GM21515 (cell line): ENCODE data around the gene ERP44.
A peak's percentile ranks its signal among the peaks of the same experiment; 100 is the strongest.
"Not testable (repeated sequence)": the region's sequence is repeated elsewhere in the genome, so short reads cannot be mapped to it uniquely, and the experiment has no call there.

Source experiments
- ATAC-seq: cut with Tn5 transposase; IDR thresholded peaks from one replicate; pipeline ENCODE4 v1.9.1; 2021; ENCODE audit not compliant: unreplicated experiment

Gene ERP44

GRCh38 chr9:100101608-100102007 lies 2.8 kb upstream of the ERP44 start:
- ATAC-seq, result no peak

- ATAC-seq, result no peak
These were observed 1.4 kb upstream of the ERP44 start for GRCh38 chr9:100100146-100100667.

GRCh38 chr9:100099722-100100042 lies 882 bp upstream of the ERP44 start:
- ATAC-seq, result no peak

DNA sequence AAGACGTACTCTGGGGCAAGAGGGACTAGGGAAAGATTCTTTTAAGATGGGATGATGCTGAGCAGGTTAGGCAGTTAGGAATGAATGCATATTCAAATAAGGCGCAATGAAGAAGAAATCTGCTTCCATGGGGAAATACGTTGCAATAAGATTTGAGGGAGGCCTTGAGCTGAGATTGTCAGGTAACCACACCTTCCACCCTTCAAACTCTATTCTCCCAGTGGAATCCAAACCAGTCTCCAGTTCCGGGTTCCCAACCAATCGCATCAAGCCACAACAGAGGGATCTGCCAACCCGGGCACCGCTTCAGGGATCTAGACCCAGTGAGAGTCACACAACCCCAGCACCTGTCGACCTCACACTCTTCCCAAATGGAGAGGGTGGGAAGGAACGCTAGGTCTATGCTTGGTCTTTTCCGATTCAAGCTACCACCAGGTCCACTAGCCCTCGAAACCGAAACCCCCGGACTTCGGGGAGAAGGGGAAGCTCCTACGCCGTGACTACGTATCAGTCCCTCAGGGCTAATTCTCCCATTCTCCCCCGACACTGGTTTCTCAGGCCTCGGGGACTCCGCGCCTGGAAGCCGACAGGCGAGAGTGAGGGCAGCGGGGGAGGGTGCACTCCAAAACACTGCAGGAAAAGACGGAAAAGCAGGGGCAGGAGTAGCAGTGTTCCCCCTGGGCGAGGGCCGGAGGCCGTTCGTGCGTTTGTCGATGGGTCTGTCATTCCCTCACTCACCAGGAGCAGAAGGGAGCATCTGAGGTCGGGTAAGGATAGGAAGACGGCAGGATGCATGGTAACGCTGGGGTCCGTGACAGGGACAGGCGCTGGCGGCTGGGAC lies 534 bp downstream of the ERP44 start:
- ATAC-seq, result peak; percentile 4

DNA sequence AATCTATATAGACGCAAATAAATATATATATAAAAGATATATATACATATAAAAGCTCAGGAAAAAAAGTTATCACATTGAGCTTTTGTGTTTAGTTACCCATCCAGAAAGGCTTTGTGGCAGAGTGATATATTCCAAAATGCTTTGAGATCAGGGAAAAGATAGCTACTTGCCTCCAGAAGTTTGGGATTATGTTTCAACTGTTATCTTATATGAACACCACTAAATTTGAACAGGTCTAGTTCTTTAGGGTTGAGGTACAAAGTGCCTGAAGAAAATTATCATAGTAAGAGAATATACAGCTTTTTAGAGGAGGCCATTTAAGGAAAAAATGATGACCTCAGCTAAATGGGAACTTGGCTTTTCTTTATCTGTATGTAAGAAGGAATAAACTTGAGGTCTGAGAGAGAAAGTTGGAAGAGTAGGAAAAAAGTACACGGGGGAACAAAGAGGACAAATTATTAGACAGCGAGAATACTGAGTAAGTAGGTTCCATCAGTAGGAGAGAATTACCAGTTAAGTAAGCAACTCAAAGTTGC lies 2.4 kb downstream of the ERP44 start:
- ATAC-seq, result no peak

- ATAC-seq, result not testable (repeated sequence)
These were observed 4.4 kb downstream of the ERP44 start for GRCh38 chr9:100094411-100094810.

DNA sequence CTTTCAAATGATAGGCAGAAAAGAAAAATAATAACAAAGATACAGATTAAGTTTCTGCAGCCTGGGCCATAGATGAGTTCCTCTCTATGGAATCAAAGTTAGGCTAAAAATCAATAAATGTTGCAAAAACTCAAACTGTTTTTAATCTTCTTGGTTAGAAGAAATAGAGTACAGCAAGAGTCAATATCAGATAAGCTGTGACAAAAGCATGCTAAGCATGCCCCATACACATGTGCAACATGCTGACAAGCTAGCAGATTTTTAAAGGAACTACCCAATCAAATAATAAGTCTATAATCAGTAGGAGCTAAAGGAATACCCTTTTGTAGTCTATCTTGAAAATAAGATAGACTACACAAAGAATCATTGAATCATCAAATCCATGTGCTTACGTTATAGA lies 6.7 kb downstream of the ERP44 start:
- ATAC-seq, result no peak

GRCh38 chr9:100091650-100092049 lies 7.2 kb downstream of the ERP44 start:
- ATAC-seq, result no peak

DNA sequence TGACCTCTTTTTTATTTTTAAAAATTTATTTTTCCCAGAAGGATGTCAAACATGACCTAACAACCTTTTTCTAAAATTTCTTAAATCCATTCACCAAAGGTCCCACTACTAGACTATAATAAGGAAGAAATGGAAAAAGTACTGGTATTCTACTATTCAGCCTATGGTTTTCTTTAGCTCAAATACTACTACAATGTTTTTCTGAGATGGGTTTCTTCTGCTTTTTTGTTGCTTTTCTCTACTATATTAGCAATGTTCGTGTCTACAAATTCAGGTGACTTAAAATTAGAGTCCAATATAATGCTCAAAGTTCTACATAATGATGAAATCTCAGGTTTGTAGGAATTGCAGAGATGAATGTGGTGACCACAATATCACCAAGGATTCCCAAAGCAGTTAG lies 7.9 kb downstream of the ERP44 start:
- no peak for ATAC-seq

- ATAC-seq, result no peak
These were observed 10.6 kb downstream of the ERP44 start for GRCh38 chr9:100088202-100088601.

- ATAC-seq, result no peak
These were observed 11.6 kb downstream of the ERP44 start for GRCh38 chr9:100087218-100087617.

GRCh38 chr9:100086097-100086635 lies 12.6 kb downstream of the ERP44 start:
- no peak for ATAC-seq

DNA sequence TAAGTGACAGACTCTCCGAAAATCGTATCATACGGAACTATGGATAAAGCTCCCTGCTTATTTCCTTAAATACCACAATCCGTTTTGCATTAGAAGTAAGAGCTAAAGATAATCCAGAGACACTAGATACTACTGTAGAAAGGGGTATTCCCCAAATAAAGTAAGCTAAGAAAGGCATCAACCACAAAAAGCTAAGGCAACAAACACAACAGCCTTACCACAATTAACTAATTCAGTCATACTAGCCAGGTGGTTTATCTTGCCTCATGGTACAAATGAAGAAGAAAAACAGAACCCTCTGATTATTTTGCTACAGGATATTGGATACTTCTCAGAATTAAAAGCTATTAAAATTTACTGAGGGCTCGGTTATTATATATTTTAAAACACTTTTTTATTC lies 14.1 kb downstream of the ERP44 start:
- peak; percentile 79 for ATAC-seq

DNA sequence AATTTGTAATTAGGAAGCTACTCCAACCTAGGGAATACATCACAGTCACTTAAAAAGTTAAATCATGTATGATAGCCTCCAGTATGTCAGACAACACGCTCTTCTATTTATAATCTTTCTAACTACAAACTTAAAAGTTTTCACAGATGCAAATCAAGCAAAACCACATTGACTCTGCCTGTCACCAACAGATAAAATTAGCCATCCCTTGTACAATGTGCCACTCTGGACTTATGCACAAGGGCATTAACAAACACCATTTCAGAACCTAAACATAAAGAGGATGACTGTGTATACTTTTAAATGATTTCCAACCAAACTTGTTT lies 14.7 kb downstream of the ERP44 start:
- peak; percentile 56 for ATAC-seq

- peak; percentile 46 for ATAC-seq
These were observed 15.2 kb downstream of the ERP44 start for GRCh38 chr9:100083448-100084127.

GRCh38 chr9:100082782-100083181 lies 16.0 kb downstream of the ERP44 start:
- ATAC-seq, result no peak

GRCh38 chr9:100076256-100076655 lies 22.5 kb downstream of the ERP44 start:
- ATAC-seq, result not testable (repeated sequence)

- ATAC-seq, result no peak
These were observed 23.8 kb downstream of the ERP44 start for GRCh38 chr9:100074989-100075388.

DNA sequence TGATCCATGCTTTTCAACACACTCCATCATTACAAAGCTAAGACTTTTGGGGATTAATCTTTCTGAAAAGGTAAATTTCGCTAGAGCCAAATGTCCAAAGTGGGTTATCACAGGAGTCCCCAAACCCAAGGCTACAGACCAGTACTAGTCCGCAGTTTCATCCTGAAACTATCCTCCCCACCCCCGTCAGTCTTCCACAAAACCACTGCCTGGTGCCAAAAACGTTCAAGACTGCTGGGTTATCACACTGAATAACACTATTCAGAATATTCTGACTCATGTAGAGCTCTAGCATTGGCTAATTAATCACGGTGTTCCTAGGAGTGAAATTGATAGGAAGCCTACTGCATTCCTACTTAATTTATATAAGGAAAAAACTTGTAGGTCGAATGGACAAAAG lies 24.7 kb downstream of the ERP44 start:
- ATAC-seq, result no peak

- ATAC-seq, result no peak
These were observed 26.0 kb downstream of the ERP44 start for GRCh38 chr9:100072805-100073204.

DNA sequence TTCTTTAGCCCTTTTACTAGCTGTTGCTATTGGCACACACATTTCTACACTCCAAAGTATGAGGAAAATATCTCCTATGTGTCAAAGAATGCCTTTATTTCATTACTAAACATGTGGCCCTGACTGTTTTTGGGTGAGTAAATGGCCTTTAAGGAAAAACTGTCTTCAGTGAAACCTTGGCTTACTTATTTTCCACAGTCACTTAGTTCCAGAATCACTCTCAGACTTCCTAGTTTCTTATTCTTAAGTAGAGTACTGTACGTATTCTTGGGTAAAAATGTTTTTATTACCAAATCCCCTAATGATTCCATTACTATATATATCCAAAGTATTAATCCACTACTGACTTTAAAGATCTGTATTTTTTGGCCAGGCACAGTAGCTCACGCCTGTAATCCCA lies 27.5 kb downstream of the ERP44 start:
- no peak for ATAC-seq
